ENCODE data around the gene KDM4C.

DNA sequence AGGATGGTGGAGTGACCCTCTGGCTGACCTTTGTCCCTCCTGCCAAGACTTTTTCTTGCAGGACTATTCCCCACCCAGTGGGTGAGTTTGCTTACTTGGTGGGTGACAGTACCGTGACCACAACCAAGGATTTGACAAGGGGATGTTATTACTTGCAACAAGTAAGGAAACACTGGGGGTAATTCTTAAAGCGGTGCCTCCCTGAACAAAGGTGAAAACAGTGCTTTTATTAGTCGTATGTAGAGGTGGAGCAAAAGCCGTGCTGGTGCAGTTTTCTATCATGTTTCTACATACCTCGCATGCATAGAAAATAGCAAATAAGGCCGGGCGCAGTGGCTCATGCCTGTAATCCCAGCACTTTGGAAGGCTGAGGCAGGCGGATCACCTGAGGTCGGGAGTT lies 41.0 kb upstream of the KDM4C start:
- no peak for TF ChIP-seq SMC3 (IDR thresholded peaks at IDR 0.05; ENCODE audit: low read depth, low read length)
- TF ChIP-seq, protein P1, sequence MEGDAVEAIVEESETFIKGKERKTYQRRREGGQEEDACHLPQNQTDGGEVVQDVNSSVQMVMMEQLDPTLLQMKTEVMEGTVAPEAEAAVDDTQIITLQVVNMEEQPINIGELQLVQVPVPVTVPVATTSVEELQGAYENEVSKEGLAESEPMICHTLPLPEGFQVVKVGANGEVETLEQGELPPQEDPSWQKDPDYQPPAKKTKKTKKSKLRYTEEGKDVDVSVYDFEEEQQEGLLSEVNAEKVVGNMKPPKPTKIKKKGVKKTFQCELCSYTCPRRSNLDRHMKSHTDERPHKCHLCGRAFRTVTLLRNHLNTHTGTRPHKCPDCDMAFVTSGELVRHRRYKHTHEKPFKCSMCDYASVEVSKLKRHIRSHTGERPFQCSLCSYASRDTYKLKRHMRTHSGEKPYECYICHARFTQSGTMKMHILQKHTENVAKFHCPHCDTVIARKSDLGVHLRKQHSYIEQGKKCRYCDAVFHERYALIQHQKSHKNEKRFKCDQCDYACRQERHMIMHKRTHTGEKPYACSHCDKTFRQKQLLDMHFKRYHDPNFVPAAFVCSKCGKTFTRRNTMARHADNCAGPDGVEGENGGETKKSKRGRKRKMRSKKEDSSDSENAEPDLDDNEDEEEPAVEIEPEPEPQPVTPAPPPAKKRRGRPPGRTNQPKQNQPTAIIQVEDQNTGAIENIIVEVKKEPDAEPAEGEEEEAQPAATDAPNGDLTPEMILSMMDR (conservative IDR thresholded peaks at IDR 0.05; ENCODE audit: low read depth, low read length) = no peak
- no peak for TF ChIP-seq RFX5 (IDR thresholded peaks at IDR 0.05; ENCODE audit: low read depth, low read length)
- TF ChIP-seq MXI1 (IDR thresholded peaks at IDR 0.05; ENCODE audit: borderline replicate concordance, low read depth, low read length) = no peak
- TF ChIP-seq POLR2A (IDR thresholded peaks at IDR 0.05; ENCODE audit: low read depth, low read length) = no peak
- no peak for TF ChIP-seq CHD1 (IDR thresholded peaks at IDR 0.05; ENCODE audit: low read depth, low read length)
- TF ChIP-seq BHLHE40 (IDR thresholded peaks at IDR 0.05; ENCODE audit: low read depth, low read length) = no peak
- TF ChIP-seq, protein P2, sequence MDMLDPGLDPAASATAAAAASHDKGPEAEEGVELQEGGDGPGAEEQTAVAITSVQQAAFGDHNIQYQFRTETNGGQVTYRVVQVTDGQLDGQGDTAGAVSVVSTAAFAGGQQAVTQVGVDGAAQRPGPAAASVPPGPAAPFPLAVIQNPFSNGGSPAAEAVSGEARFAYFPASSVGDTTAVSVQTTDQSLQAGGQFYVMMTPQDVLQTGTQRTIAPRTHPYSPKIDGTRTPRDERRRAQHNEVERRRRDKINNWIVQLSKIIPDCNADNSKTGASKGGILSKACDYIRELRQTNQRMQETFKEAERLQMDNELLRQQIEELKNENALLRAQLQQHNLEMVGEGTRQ (IDR thresholded peaks at IDR 0.05; ENCODE audit: low read depth, low read length) = no peak
- TF ChIP-seq MAFK (IDR thresholded peaks at IDR 0.05; ENCODE audit: low read depth, low read length) = no peak
- no peak for TF ChIP-seq CEBPB (IDR thresholded peaks at IDR 0.05; ENCODE audit: low read depth, low read length)
- no peak for TF ChIP-seq NFE2L2 (IDR thresholded peaks at IDR 0.05; ENCODE audit: low read depth, low read length)
